CD14-positive monocyte (primary cell): ENCODE data around the gene CA10. TPM values are rescaled to one million over a fixed set of nuclear protein-coding genes. Genes with fewer than 3 reads are reported as not detected.

Experiments
- DNase-seq, 3 donors: peaks; one replicate each; pipeline ENCODE4 v3.0.0-alpha.2; 2011 to 2022
- H2AFZ ChIP-seq: 2 replicates; pipeline ENCODE4 v1.6.0; 2012; ENCODE audit warnings: mild to moderate bottlenecking, low read depth, low read length, inconsistent platforms; ENCODE audit not compliant: insufficient read depth, poor library complexity, severe bottlenecking
- H3K27ac ChIP-seq, 2 donors: 1 replicate in 1 of 2; 2 replicates in 1 of 2; pipeline ENCODE4 v1.5.1; 2012 to 2013; ENCODE audit warnings: low read length in 2 of 2, control low read depth in 1 of 2, inconsistent platforms in 1 of 2, low read depth in 1 of 2, mild to moderate bottlenecking in 1 of 2
- H3K27me3 ChIP-seq, 2 donors: one replicate each; pipeline versions ENCODE4 v1.6.0 to v1.6.1; 2011 to 2013; ENCODE audit warnings: low read length in 2 of 2; ENCODE audit not compliant: control insufficient read depth in 2 of 2, insufficient read depth in 2 of 2
- H3K36me3 ChIP-seq, 2 donors: replicated peaks in 1 of 2; 1 replicate in 1 of 2; 2 replicates in 1 of 2; pipeline versions ENCODE4 v1.5.1 to v1.6.1; 2012 to 2013; ENCODE audit warnings: low read length in 2 of 2, control low read depth in 1 of 2, inconsistent platforms in 1 of 2, mild to moderate bottlenecking in 1 of 2; ENCODE audit not compliant: insufficient read depth in 2 of 2, control insufficient read depth in 1 of 2
- H3K4me1 ChIP-seq, 2 donors: 1 replicate in 1 of 2; 2 replicates in 1 of 2; pipeline versions ENCODE4 v1.5.1 to v1.6.1; 2012 to 2013; ENCODE audit warnings: low read length in 2 of 2, control low read depth in 1 of 2, inconsistent platforms in 1 of 2, mild to moderate bottlenecking in 1 of 2, moderate library complexity in 1 of 2; ENCODE audit not compliant: insufficient read depth in 2 of 2, control insufficient read depth in 1 of 2
- H3K4me2 ChIP-seq: replicated peaks from 2 replicates; pipeline ENCODE3; 2012; ENCODE audit warnings: low read length, moderate library complexity, mild to moderate bottlenecking; ENCODE audit not compliant: poor library complexity, severe bottlenecking; ENCODE audit errors: extremely low read depth
- H3K4me3 ChIP-seq, 3 experiments: fragments of 200-600 bp in 1 of 3; sonication (generic) in 1 of 3; replicated peaks in 1 of 3; 1 replicate in 2 of 3; 2 replicates in 1 of 3; pipeline ENCODE4 v1.5.1; 2011 to 2013; ENCODE audit warnings: low read length in 3 of 3, mild to moderate bottlenecking in 3 of 3, control low read depth in 2 of 3, low read depth in 2 of 3, inconsistent platforms in 1 of 3, moderate library complexity in 1 of 3
- H3K79me2 ChIP-seq: 2 replicates; pipeline ENCODE4 v1.6.0; 2012; ENCODE audit warnings: mild to moderate bottlenecking, control low read depth, inconsistent platforms, low read length, moderate library complexity; ENCODE audit not compliant: insufficient read depth
- H3K9ac ChIP-seq: 2 replicates; pipeline ENCODE4 v1.6.0; 2017; ENCODE audit warnings: low read length, mild to moderate bottlenecking; ENCODE audit not compliant: insufficient read depth, poor library complexity, severe bottlenecking
- H3K9me3 ChIP-seq, 2 donors: replicated peaks in 1 of 2; 1 replicate in 1 of 2; 2 replicates in 1 of 2; pipeline versions ENCODE4 v1.5.1 to v1.6.1; 2012 to 2013; ENCODE audit warnings: low read length in 2 of 2, control low read depth in 1 of 2; ENCODE audit not compliant: control insufficient read depth in 1 of 2, insufficient read depth in 1 of 2
- H4K20me1 ChIP-seq: 2 replicates; pipeline ENCODE4 v1.6.0; 2012; ENCODE audit warnings: mild to moderate bottlenecking, low read length, control low read depth, moderate library complexity; ENCODE audit not compliant: insufficient read depth
- H3K27ac Mint-ChIP-seq, 7 donors: one replicate each; pipeline ENCODE4 v1.8.0; 2020; ENCODE audit warnings: mild to moderate bottlenecking in 7 of 7, mixed read lengths in 7 of 7, moderate library complexity in 6 of 7, inconsistent platforms in 2 of 7
- H3K27me3 Mint-ChIP-seq, 3 donors: one replicate each; pipeline ENCODE4 v1.8.0; 2021 to 2022; ENCODE audit warnings: low read depth in 3 of 3, mild to moderate bottlenecking in 3 of 3, mixed read lengths in 3 of 3, moderate library complexity in 3 of 3, inconsistent platforms in 1 of 3
- H3K36me3 Mint-ChIP-seq, 2 donors: one replicate each; pipeline ENCODE4 v1.8.0; 2020; ENCODE audit warnings: mixed read lengths in 2 of 2, inconsistent platforms in 1 of 2, mild to moderate bottlenecking in 1 of 2
- H3K4me1 Mint-ChIP-seq: one replicate; pipeline ENCODE4 v1.8.0; 2020; ENCODE audit warnings: mild to moderate bottlenecking, mixed read lengths
- H3K4me3 Mint-ChIP-seq, 2 donors: one replicate each; pipeline ENCODE4 v1.8.0; 2020; ENCODE audit warnings: mild to moderate bottlenecking in 2 of 2, mixed read lengths in 2 of 2, moderate library complexity in 1 of 2
- H3K9me3 Mint-ChIP-seq, 7 donors: one replicate each; pipeline ENCODE4 v1.8.0; 2020 to 2022; ENCODE audit warnings: mixed read lengths in 7 of 7, mild to moderate bottlenecking in 6 of 7, moderate library complexity in 6 of 7, inconsistent platforms in 2 of 7
- CTCF ChIP-seq: fragments of 200-600 bp; IDR thresholded peaks from one replicate; pipeline ENCODE4 v1.8.0; 2022; ENCODE audit warnings: antibody characterized with exemption, mild to moderate bottlenecking
- WGBS: methylation state at CpG from one replicate; pipeline ENCODE4 v1.1.5; 2013; ENCODE audit warnings: missing lambda C conversion rate; ENCODE audit not compliant: insufficient coverage; 5-methylcytosine and 5-hydroxymethylcytosine counted together
- intact Hi-C, 2 donors: fragments of 100-400 bp; cut with micrococcal nuclease; formaldehyde crosslinking; loops; one replicate each; pipeline versions ENCODE4 v1.15.0 to v1.15.1; 2023
- polyA plus RNA-seq, 3 donors: library from polyadenylated mRNA; depleted of rRNA in 1 of 3; unstranded in 2 of 3; stranded (reverse) in 1 of 3; fragments of 300-500 nt in 2 of 3; fragments of >200 nt in 1 of 3; fragmentation: Illumina TruSeq in 2 of 3; gene quantifications; 1 replicate in 2 of 3; 2 replicates in 1 of 3; pipeline ENCODE4 v1.2.3, GENCODE V29; 2012 to 2021

Gene CA10
- polyA plus RNA-seq, 3 donors, result not detected

- Histone ChIP-seq H3K4me2 (no peak overlapping the region), H3K4me1 (no peaks in the 10 kb centered on the region), H3K27ac (no peak overlapping the region), H3K9me3 (no peaks in the 10 kb centered on the region), H3K4me3 (no peak overlapping the region), H2AFZ (no peak overlapping the region), H3K36me3 (no peaks in the 10 kb centered on the region), H4K20me1 (no peaks in the 10 kb centered on the region), H3K9ac (no peak overlapping the region), H3K79me2 (no peaks in the 10 kb centered on the region), H3K27me3 (no peaks in the 10 kb centered on the region)
- Mint-ChIP-seq H3K4me1 (no peaks in the 10 kb centered on the region), H3K27ac (no peak overlapping the region), H3K4me3 (no peak overlapping the region), H3K36me3 (no peaks in the 10 kb centered on the region), H3K27me3 (peaks cover 0 to under 1% (median 0%) of the 10 kb centered on the region in 3 donors), H3K9me3 (peaks cover 0 to 10% (median 2%) of the 10 kb centered on the region in 7 donors)
- intact Hi-C loops, result no loop called here
- DNase-seq, result no peak
- no peak for TF ChIP-seq CTCF
- 80% methylated on average over 1 of the region's 5 CpGs for WGBS
Observed at GRCh38 chr17:51684214-51684613, 474.3 kb downstream of the CA10 start.

GRCh38 chr17:51683291-51683690, 475.2 kb downstream of the CA10 start:
- H3K4me3 ChIP-seq, result no peak overlapping the region
- DNase-seq, result no peak
- no peaks in the 10 kb centered on the region for H3K4me1 ChIP-seq
- Mint-ChIP-seq H3K9me3 (peaks cover 0 to 12% (median 0%) of the 10 kb centered on the region in 7 donors), H3K36me3 (no peaks in the 10 kb centered on the region), H3K27ac (no peak overlapping the region), H3K4me3 (no peak overlapping the region), H3K4me1 (no peaks in the 10 kb centered on the region), H3K27me3 (peaks cover 0 to 1% (median 0%) of the 10 kb centered on the region in 3 donors)
- no peak overlapping the region for H3K4me2 ChIP-seq
- H3K9me3 ChIP-seq, result no peaks in the 10 kb centered on the region
- no peaks in the 10 kb centered on the region for H3K36me3 ChIP-seq
- H3K27me3 ChIP-seq, result no peaks in the 10 kb centered on the region
- H3K9ac ChIP-seq, result no peak overlapping the region
- H3K79me2 ChIP-seq, result no peaks in the 10 kb centered on the region
- H4K20me1 ChIP-seq, result no peaks in the 10 kb centered on the region
- WGBS, result 92% methylated on average over 9 of the region's 10 CpGs
- intact Hi-C loops, result no loop called here
- H3K27ac ChIP-seq, result no peak overlapping the region
- no peak overlapping the region for H2AFZ ChIP-seq
- TF ChIP-seq CTCF, result no peak
